ENCODE results near the gene GSTO1. TPM values are rescaled to one million over a fixed set of nuclear protein-coding genes. Genes with fewer than 3 reads are reported as not detected.

Gene GSTO1
- total RNA-seq, 2 donors from 2014 or later = 16.8 to 65.9 TPM

DNA sequence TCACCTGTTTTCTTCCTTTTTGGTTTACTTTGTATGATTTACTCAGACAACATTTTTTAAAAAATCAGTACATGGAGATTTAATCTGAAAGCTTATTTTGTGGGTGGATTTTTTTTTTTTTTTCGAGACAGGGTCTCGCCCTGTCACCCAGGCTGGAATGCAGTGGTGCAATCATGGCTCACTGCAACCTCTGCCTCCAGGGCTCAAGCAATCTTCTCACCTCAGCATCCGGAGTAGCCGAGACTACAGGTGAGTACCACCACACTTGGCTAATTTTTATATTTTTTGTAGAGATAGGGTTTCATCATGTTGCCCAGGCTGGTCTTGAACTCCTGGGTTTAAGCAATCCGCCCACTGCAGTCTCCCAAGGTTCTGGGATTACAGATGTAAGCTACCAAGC, 2.5 kb downstream of the GSTO1 start:
- Histone ChIP-seq H3K9me3 (no peaks in the 10 kb centered on the region), H3K27ac (no peak overlapping the region), H3K27me3 (no peaks in the 10 kb centered on the region), H3K4me3 (no peak overlapping the region), H3K36me3 (replicated peaks in 1 of 2; ENCODE audit: insufficient read depth in 1 of 2, low read depth in 2 of 2) (peaks cover 0 to 5% of the 10 kb centered on the region in 2 donors), H3K4me1 (peaks cover 58% of the 10 kb centered on the region)
- intact Hi-C loops (cut with DNase I) = no loop called here
- WGBS, 2 donors = 80 to 88% methylated on average over 5 of the region's 5 CpGs
- TF ChIP-seq, protein P1, sequence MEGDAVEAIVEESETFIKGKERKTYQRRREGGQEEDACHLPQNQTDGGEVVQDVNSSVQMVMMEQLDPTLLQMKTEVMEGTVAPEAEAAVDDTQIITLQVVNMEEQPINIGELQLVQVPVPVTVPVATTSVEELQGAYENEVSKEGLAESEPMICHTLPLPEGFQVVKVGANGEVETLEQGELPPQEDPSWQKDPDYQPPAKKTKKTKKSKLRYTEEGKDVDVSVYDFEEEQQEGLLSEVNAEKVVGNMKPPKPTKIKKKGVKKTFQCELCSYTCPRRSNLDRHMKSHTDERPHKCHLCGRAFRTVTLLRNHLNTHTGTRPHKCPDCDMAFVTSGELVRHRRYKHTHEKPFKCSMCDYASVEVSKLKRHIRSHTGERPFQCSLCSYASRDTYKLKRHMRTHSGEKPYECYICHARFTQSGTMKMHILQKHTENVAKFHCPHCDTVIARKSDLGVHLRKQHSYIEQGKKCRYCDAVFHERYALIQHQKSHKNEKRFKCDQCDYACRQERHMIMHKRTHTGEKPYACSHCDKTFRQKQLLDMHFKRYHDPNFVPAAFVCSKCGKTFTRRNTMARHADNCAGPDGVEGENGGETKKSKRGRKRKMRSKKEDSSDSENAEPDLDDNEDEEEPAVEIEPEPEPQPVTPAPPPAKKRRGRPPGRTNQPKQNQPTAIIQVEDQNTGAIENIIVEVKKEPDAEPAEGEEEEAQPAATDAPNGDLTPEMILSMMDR (IDR thresholded peaks at IDR 0.05) = no peak
- no peak for TF ChIP-seq POLR2A (IDR thresholded peaks at IDR 0.05)
- ATAC-seq = no peak
- no peak for DNase-seq

DNA sequence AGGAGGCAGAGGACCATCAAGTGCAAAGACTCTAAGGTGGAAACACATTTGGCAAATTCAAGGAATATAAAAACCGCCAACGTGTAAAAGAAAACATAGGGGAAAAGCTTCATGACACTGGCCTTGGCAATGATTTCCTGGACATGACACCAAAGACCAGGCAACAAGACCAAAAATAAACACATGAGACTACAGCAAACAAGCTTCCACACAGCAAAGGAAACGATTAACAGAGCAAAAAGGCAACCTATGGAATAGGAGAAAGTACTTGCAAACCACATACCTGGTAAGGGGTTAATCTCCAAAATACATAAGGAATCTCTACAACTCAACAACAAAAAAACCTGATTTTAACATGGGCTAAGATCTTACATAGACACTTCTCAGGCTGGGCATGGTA, 3.5 kb downstream of the GSTO1 start:
- DNase-seq = no peak
- intact Hi-C loops (cut with DNase I) = no loop called here
- Histone ChIP-seq H3K9me3 (no peaks in the 10 kb centered on the region), H3K27ac (no peak overlapping the region), H3K27me3 (no peaks in the 10 kb centered on the region), H3K36me3 (replicated peaks in 1 of 2; ENCODE audit: insufficient read depth in 1 of 2, low read depth in 2 of 2) (peaks cover 0 to 5% of the 10 kb centered on the region in 2 donors), H3K4me3 (no peak overlapping the region), H3K4me1 (peaks cover 58% of the 10 kb centered on the region)
- no peak for ATAC-seq
- WGBS, 2 donors = 52 to 65% methylated on average over 3 of the region's 3 CpGs
- no peak for TF ChIP-seq POLR2A (IDR thresholded peaks at IDR 0.05)
- TF ChIP-seq, protein P1 (IDR thresholded peaks at IDR 0.05) = no peak

DNA sequence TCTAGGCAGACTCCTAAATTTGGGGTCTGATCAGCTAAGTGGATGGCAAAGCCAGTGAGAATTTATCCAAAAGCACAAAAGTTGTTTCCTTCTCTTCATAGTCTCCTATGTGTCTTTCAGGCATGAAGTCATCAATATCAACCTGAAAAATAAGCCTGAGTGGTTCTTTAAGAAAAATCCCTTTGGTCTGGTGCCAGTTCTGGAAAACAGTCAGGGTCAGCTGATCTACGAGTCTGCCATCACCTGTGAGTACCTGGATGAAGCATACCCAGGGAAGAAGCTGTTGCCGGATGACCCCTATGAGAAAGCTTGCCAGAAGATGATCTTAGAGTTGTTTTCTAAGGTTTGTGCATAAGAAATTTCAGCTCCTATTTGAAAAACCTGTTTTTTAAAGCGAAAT, 4.8 kb downstream of the GSTO1 start:
- Histone ChIP-seq H3K4me3 (no peak overlapping the region), H3K27me3 (no peaks in the 10 kb centered on the region), H3K27ac (peak overlapping the region in 2 of 4 donors; percentile 34 to 42), H3K4me1 (peaks cover 52% of the 10 kb centered on the region), H3K9me3 (no peaks in the 10 kb centered on the region), H3K36me3 (replicated peaks in 1 of 2; ENCODE audit: insufficient read depth in 1 of 2, low read depth in 2 of 2) (peaks cover 0 to 5% of the 10 kb centered on the region in 2 donors)
- WGBS, 2 donors = 50 to 59% methylated on average over 3 of the region's 3 CpGs
- no peak for TF ChIP-seq POLR2A (IDR thresholded peaks at IDR 0.05)
- TF ChIP-seq, protein P1 (IDR thresholded peaks at IDR 0.05) = no peak
- DNase-seq (no peak), ATAC-seq (no peak)
- intact Hi-C loops (cut with DNase I) = no loop called here

DNA sequence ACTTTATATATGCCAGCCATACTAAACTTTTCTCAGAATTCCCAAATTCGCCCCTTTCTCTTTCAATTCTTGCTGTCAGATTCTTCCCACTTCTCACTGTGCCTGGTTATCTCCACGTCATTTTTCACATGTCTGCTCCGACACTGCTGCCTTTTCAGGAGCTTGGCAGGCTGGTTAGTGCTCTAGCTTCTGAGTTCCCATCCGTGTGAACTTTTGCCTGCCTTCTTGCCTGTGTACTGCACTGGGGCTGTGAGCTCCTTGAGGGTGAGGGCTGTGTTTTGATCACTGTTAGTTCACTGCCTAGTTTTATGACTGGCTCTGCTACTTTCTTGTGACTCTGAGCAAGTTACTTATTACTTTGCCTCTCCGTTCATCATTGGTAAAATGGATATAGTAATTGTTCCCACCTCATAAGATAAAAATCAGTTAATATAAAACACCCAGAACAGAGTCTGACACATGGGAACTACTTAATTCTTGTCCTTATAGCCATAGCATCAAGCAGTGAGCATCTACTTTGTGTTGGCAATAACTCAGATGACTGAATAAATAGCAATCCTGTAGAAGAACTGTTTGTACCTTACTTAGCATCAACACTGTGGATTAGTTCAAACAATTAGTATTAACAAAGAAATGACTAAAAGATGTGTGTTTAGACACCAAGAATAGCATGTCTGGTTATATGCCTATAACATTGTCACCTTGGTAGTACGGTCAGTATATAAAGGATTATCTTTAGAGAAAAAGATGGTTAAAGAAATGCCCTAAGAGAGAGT, 5.5 kb downstream of the GSTO1 start:
- H3K27me3 ChIP-seq = no peaks in the 10 kb centered on the region
- H3K4me3 ChIP-seq = no peak overlapping the region
- H3K9me3 ChIP-seq = no peaks in the 10 kb centered on the region
- no peak for DNase-seq
- peaks cover 52% of the 10 kb centered on the region for H3K4me1 ChIP-seq
- intact Hi-C loops (cut with DNase I) = no loop called here
- peaks cover 0 to 5% of the 10 kb centered on the region in 2 donors for H3K36me3 ChIP-seq (replicated peaks in 1 of 2; ENCODE audit: insufficient read depth in 1 of 2, low read depth in 2 of 2)
- WGBS, 2 donors = 66 to 71% methylated on average over 6 of the region's 6 CpGs
- ATAC-seq = no peak
- TF ChIP-seq, protein P1 (IDR thresholded peaks at IDR 0.05) = no peak
- peak overlapping the region in 2 of 4 donors; percentile 34 to 42 for H3K27ac ChIP-seq

DNA sequence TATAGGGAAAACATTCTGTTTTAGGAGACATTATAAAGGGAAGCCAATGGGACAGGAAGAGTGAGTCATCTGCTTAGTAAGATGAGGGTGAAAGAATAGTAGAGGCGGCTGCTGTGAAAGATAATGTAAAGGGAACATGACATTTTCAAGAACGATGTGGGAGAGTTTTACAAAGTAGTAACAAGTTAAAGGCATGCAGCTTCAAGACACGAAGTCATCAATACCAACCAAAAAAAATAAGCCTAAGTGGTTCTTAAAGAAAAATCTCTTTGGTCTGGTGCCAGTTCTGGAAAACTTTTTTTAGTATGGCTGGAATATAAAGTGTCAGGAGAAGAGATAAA, 6.1 kb downstream of the GSTO1 start:
- no peak overlapping the region for H3K4me3 ChIP-seq
- H3K27me3 ChIP-seq = no peaks in the 10 kb centered on the region
- no peak for ATAC-seq
- no peaks in the 10 kb centered on the region for H3K9me3 ChIP-seq
- peak overlapping the region in 3 of 4 donors; percentile 2 to 42 (median 5) for H3K27ac ChIP-seq
- H3K36me3 ChIP-seq (replicated peaks in 1 of 2; ENCODE audit: insufficient read depth in 1 of 2, low read depth in 2 of 2) = peaks cover 0 to 8% of the 10 kb centered on the region in 2 donors
- peaks cover 51% of the 10 kb centered on the region for H3K4me1 ChIP-seq
- 47 to 50% methylated on average over 3 of the region's 3 CpGs for WGBS, 2 donors
- DNase-seq = no peak
- TF ChIP-seq, protein P1 (IDR thresholded peaks at IDR 0.05) = no peak
- no peak for TF ChIP-seq POLR2A (IDR thresholded peaks at IDR 0.05)
- intact Hi-C loops (cut with DNase I) = no loop called here
